Endothelial cell of umbilical vein (primary cell): ENCODE results near the gene ZNF644. TPM values are rescaled to one million over a fixed set of nuclear protein-coding genes. Genes with fewer than 3 reads are reported as not detected.

ENCODE experiments used
- BruUV-seq: library from RNA; stranded (reverse); fragments of 400-500 nt; replicated peaks from 2 replicates; lab custom pipeline; 2021; lab: Mats Ljungman, UMichigan
- CTCF ChIA-PET: fragments of 300-600, 350-600 bp; sonication (Branson Sonifier 250); formaldehyde crosslinking; loops from one replicate; lab custom pipeline; 2021; ENCODE audit warnings: antibody characterized with exemption, inconsistent platforms; lab: Charles Lee
- POLR2A ChIA-PET: fragments of 300-600, 350-600 bp; sonication (Branson Sonifier 250); formaldehyde crosslinking; loops from one replicate; lab custom pipeline; 2021; ENCODE audit warnings: antibody characterized with exemption, inconsistent platforms; lab: Charles Lee
- DNase-seq: peaks from one replicate; pipeline ENCODE4 v3.0.0-alpha.2; 2011; ENCODE audit warnings: low read depth, low spot score
- FAIRE-seq: peaks from 2 replicates; lab custom pipeline; 2011; peaks lifted over from hg19 to GRCh38; lab: Jason Lieb, UNC
- H2AFZ ChIP-seq: 2 replicates; pipeline ENCODE4 v1.6.0; 2012; ENCODE audit warnings: low read depth, low read length, control low read depth, inconsistent platforms
- H3K27ac ChIP-seq: 2 replicates; pipeline ENCODE4 v1.5.1; 2011; ENCODE audit warnings: low read depth, mild to moderate bottlenecking, control low read depth, low read length, moderate library complexity; ENCODE audit not compliant: insufficient read depth
- H3K27me3 ChIP-seq, 2 experiments: 2 replicates each; pipeline versions ENCODE4 v1.6.0 to v1.6.1; 2011; ENCODE audit warnings: low read length in 2 of 2, mixed read lengths in 1 of 2; ENCODE audit not compliant: control insufficient read depth in 2 of 2, insufficient read depth in 2 of 2
- H3K36me3 ChIP-seq, 2 experiments: 2 replicates in 1 of 2; 3 replicates in 1 of 2; pipeline ENCODE4 v1.5.1; 2011; ENCODE audit warnings: low read length in 2 of 2, mild to moderate bottlenecking in 1 of 2, moderate library complexity in 1 of 2; ENCODE audit not compliant: control insufficient read depth in 2 of 2, insufficient read depth in 2 of 2; ENCODE audit errors: extremely low read depth in 1 of 2
- H3K4me1 ChIP-seq: 3 replicates; pipeline ENCODE4 v1.5.1; 2011; ENCODE audit warnings: mild to moderate bottlenecking, low read length; ENCODE audit not compliant: control insufficient read depth, insufficient read depth; ENCODE audit errors: extremely low read depth
- H3K4me2 ChIP-seq: 2 replicates; pipeline ENCODE4 v1.6.1; 2011; ENCODE audit warnings: low read length, control low read depth, mixed read lengths; ENCODE audit not compliant: insufficient read depth
- H3K4me3 ChIP-seq, 3 experiments: fragments of 200-600 bp in 1 of 3; sonication (generic), shearing (Covaris generic) in 1 of 3; replicated peaks in 1 of 3; 2 replicates each; pipeline ENCODE4 v1.5.1; 2011 to 2016; ENCODE audit warnings: control low read depth in 3 of 3, low read length in 3 of 3, mild to moderate bottlenecking in 2 of 3, inconsistent platforms in 1 of 3, low read depth in 1 of 3, moderate library complexity in 1 of 3; ENCODE audit not compliant: insufficient read depth in 1 of 3
- H3K79me2 ChIP-seq: 2 replicates; pipeline ENCODE4 v1.6.0; 2012; ENCODE audit warnings: low read length, inconsistent platforms; ENCODE audit not compliant: control insufficient read depth, insufficient read depth
- H3K9ac ChIP-seq: replicated peaks from 2 replicates; pipeline ENCODE3; 2011; ENCODE audit warnings: low read length, control low read depth; ENCODE audit not compliant: insufficient read depth; ENCODE audit errors: extremely low read depth
- H3K9me1 ChIP-seq: replicated peaks from 3 replicates; pipeline ENCODE4 v1.6.0; 2011; ENCODE audit warnings: mild to moderate bottlenecking, low read length; ENCODE audit not compliant: control insufficient read depth, insufficient read depth; ENCODE audit errors: extremely low read depth
- H3K9me3 ChIP-seq: replicated peaks from 2 replicates; pipeline ENCODE4 v1.5.1; 2012; ENCODE audit warnings: low read length, inconsistent platforms; ENCODE audit not compliant: control insufficient read depth, insufficient read depth
- H4K20me1 ChIP-seq: replicated peaks from 2 replicates; pipeline ENCODE3; 2011; ENCODE audit warnings: mild to moderate bottlenecking, low read length; ENCODE audit not compliant: control insufficient read depth, insufficient read depth; ENCODE audit errors: extremely low read depth
- CTCF ChIP-seq, 2 donors: IDR thresholded peaks; 1 replicate in 1 of 2; 2 replicates in 1 of 2; pipeline ENCODE4 v1.5.1; 2011; ENCODE audit warnings: low read length in 2 of 2, mild to moderate bottlenecking in 2 of 2, moderate library complexity in 2 of 2, control low read depth in 1 of 2, inconsistent platforms in 1 of 2, low read depth in 1 of 2; ENCODE audit not compliant: insufficient read depth in 1 of 2; ENCODE audit errors: extremely low read depth in 1 of 2
- EZH2 ChIP-seq: IDR thresholded peaks from 2 replicates; pipeline ENCODE4 v1.6.1; 2012; ENCODE audit warnings: borderline replicate concordance, low read depth, mild to moderate bottlenecking, moderate library complexity, low read length, inconsistent platforms; ENCODE audit not compliant: severe bottlenecking
- FOS ChIP-seq: IDR thresholded peaks from 2 replicates; pipeline ENCODE4 v1.6.1; 2011; ENCODE audit warnings: mild to moderate bottlenecking, low read length, moderate library complexity, borderline replicate concordance; ENCODE audit not compliant: insufficient read depth
- GATA2 ChIP-seq: IDR thresholded peaks from 2 replicates; pipeline ENCODE4 v1.7.0; 2011; ENCODE audit warnings: low read depth, mild to moderate bottlenecking, moderate library complexity, mixed read lengths, low read length; ENCODE audit not compliant: insufficient read length, insufficient read depth
- JUN ChIP-seq: IDR thresholded peaks from 2 replicates; pipeline ENCODE4 v1.6.1; 2011; ENCODE audit warnings: borderline replicate concordance, low read depth; ENCODE audit not compliant: insufficient read length, insufficient read depth
- MYC ChIP-seq: IDR thresholded peaks from one replicate; pipeline ENCODE4 v1.6.1; 2011; ENCODE audit warnings: mild to moderate bottlenecking, low read depth, low read length
- POLR2A ChIP-seq: IDR thresholded peaks from 2 replicates; pipeline ENCODE4 v1.6.1; 2012; ENCODE audit warnings: low read depth, mild to moderate bottlenecking, control low read depth, low read length
- POLR2AphosphoS5 ChIP-seq: IDR thresholded peaks from 2 replicates; pipeline ENCODE4 v1.6.1; 2012; ENCODE audit warnings: low read depth, mild to moderate bottlenecking, control low read depth, low read length, moderate library complexity; ENCODE audit not compliant: insufficient read depth
- dilution Hi-C: fragments of 300-500 bp; cut with MboI; formaldehyde crosslinking; loops from one replicate; pipeline ENCODE4 v1.15.0; 2019; ENCODE audit warnings: low sequenced_read_pairs; ENCODE audit not compliant: extremely low pct_ligation_motif_present
- intact Hi-C: fragments of 100-400 bp; cut with micrococcal nuclease; formaldehyde crosslinking; loops from one replicate; pipeline ENCODE4 v1.10.0; 2022
- polyA plus RNA-seq, 4 experiments: library from polyadenylated mRNA; depleted of rRNA in 3 of 4; stranded (reverse) in 3 of 4; unstranded in 1 of 4; fragments of >200 nt; gene quantifications; 2 replicates each; pipeline versions ENCODE4 v1.2.1 to v1.2.3, GENCODE V29; 2011 to 2012; ENCODE audit warnings: missing spikeins in 1 of 4
- total RNA-seq: library from RNA; stranded (reverse); gene quantifications from 2 replicates; pipeline ENCODE4 v1.2.3, GENCODE V29; 2021
- TF ChIP-seq, protein P1 (sequence below): IDR thresholded peaks from 2 replicates; pipeline ENCODE4 v1.6.1; 2011; ENCODE audit not compliant: insufficient read depth, insufficient read length

Gene ZNF644
- total and polyA plus RNA-seq, 2 donors (not counting 3 experiments of a cell fraction or from before 2014, with no cell fraction given): 7.2 to 47.0 TPM

DNA sequence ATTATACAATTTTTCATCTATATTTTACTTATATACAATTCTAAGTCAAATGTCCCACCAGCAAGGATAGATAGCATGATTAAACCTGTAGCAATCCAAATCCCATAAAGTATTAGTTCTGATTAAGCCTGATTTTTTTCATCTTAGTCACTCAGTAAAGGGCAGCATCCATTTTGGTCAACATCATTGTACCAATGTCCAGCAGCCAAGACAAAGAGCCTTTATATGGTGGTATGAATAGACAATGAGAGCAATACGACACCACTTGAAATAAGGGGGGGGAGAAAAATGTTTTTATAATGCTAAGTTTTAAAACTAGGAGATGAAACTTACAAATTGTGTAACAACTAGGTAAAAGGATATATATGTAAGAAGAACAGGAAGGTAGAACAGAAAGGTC lies 7.4 kb downstream of the ZNF644 start:
- no peak overlapping the region for H2AFZ ChIP-seq
- H3K79me2 ChIP-seq: peaks cover 91% of the 10 kb centered on the region
- no peaks in the 10 kb centered on the region for H3K9me1 ChIP-seq
- H3K4me1 ChIP-seq: peaks cover 4% of the 10 kb centered on the region
- DNase-seq (no peak), FAIRE-seq (no peak)
- no peaks in the 10 kb centered on the region for H3K27me3 ChIP-seq
- CTCF ChIA-PET: interaction anchor here (1.9 kb wide), 1 partner anchor 293 kb away, joined by 5 read pairs; no protein-coding TSS in a partner anchor
- H4K20me1 ChIP-seq: peaks cover 8% of the 10 kb centered on the region
- H3K27ac ChIP-seq: no peak overlapping the region
- H3K4me3 ChIP-seq: no peak overlapping the region
- no peaks in the 10 kb centered on the region for H3K36me3 ChIP-seq
- no peak overlapping the region for H3K9ac ChIP-seq
- intact Hi-C loops: no loop called here
- BruUV-seq: no TSS peak
- H3K4me2 ChIP-seq: no peak overlapping the region
- dilution Hi-C loops: no loop called here
- H3K9me3 ChIP-seq: no peaks in the 10 kb centered on the region
- TF ChIP-seq POLR2AphosphoS5: no peak
- TF ChIP-seq FOS: no peak
- no peak for TF ChIP-seq EZH2
- no peak for TF ChIP-seq GATA2
- no peak for TF ChIP-seq POLR2A
- TF ChIP-seq, protein P1, sequence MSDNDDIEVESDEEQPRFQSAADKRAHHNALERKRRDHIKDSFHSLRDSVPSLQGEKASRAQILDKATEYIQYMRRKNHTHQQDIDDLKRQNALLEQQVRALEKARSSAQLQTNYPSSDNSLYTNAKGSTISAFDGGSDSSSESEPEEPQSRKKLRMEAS: no peak
- no peak for TF ChIP-seq MYC
- TF ChIP-seq JUN: no peak
- TF ChIP-seq CTCF (IDR thresholded peaks at IDR 0.05; ENCODE audit: extremely low read depth in 1 of 2, insufficient read depth in 1 of 2, low read depth in 1 of 2, low read length in 2 of 2): no peak
- POLR2A ChIA-PET: no interaction called here
